ENCODE data around the gene PCCB. TPM values are rescaled to one million over a fixed set of nuclear protein-coding genes. Genes with fewer than 3 reads are reported as not detected.
"Not testable (repeated sequence)": the region's sequence is repeated elsewhere in the genome, so short reads cannot be mapped to it uniquely, and the experiment has no call there.

PCCB gene
- total RNA-seq, 1 donor from 2014 or later = 26.2 TPM

GRCh38 chr3:136351905-136352304 lies 101.8 kb downstream of the PCCB start:
- DNase-seq (ENCODE audit: low spot score) = no peak
- intact Hi-C loops (cut with DNase I) = no loop called here
- ATAC-seq = no peak

- intact Hi-C loops (cut with DNase I) = no loop called here
- no peak for ATAC-seq
These were observed 103.3 kb downstream of the PCCB start for GRCh38 chr3:136353461-136353860.

GRCh38 chr3:136366289-136366688 lies 116.1 kb downstream of the PCCB start:
- DNase-seq (ENCODE audit: low spot score) = no peak
- intact Hi-C loops (cut with DNase I) = loop anchor here (5.0 kb wide), 1 partner anchor 381 kb away; no protein-coding TSS in a partner anchor
- no peak for ATAC-seq

More at GRCh38 chr3:136353461-136353860, 103.3 kb downstream of the PCCB start:
- no peak for DNase-seq (ENCODE audit: low spot score)

- intact Hi-C loops (cut with DNase I); ATAC-seq; DNase-seq (ENCODE audit: low spot score): not testable (repeated sequence)
These were observed 125.7 kb downstream of the PCCB start for GRCh38 chr3:136375800-136376199.

- intact Hi-C loops (cut with DNase I) = no loop called here
- ATAC-seq (no peak), DNase-seq (ENCODE audit: low spot score) (no peak)
These were observed 127.4 kb downstream of the PCCB start for GRCh38 chr3:136377508-136377907.

- intact Hi-C loops (cut with DNase I) = no loop called here
- no peak for ATAC-seq
- DNase-seq (ENCODE audit: low spot score) = no peak
These were observed 127.9 kb downstream of the PCCB start for GRCh38 chr3:136378011-136378410.

Other genes with a start within 250 kb of the PCCB start
- gene MSL2, start 54.0 kb upstream of the PCCB start, total RNA-seq = 39.1 TPM